Mucosa of stomach (tissue), 1 donor: ENCODE measurements around the gene TMEM100.
"Not testable (repeated sequence)": the region's sequence is repeated elsewhere in the genome, so short reads cannot be mapped to it uniquely, and the experiment has no call there.

Experiments used
- H3K27me3 ChIP-seq: one replicate; pipeline ENCODE4 v1.7.0; 2013; ENCODE audit warnings: mild to moderate bottlenecking, low read length; ENCODE audit not compliant: control insufficient read depth, insufficient read depth
- H3K36me3 ChIP-seq: one replicate; pipeline ENCODE4 v1.7.0; 2013; ENCODE audit warnings: low read length; ENCODE audit not compliant: control insufficient read depth, insufficient read depth
- H3K4me1 ChIP-seq: one replicate; pipeline ENCODE4 v1.7.0; 2013; ENCODE audit warnings: mild to moderate bottlenecking, low read length; ENCODE audit not compliant: control insufficient read depth, insufficient read depth
- H3K4me3 ChIP-seq: one replicate; pipeline ENCODE4 v1.7.0; 2013; ENCODE audit warnings: low read length
- H3K9ac ChIP-seq: one replicate; pipeline ENCODE4 v1.7.0; 2013; ENCODE audit warnings: mild to moderate bottlenecking, low read length, moderate library complexity
- H3K9me3 ChIP-seq: one replicate; pipeline ENCODE4 v1.7.0; 2013; ENCODE audit warnings: mild to moderate bottlenecking, low read length, moderate library complexity; ENCODE audit not compliant: control insufficient read depth
- donor health status: Pancreatic carcinoma.

The TMEM100 gene

DNA sequence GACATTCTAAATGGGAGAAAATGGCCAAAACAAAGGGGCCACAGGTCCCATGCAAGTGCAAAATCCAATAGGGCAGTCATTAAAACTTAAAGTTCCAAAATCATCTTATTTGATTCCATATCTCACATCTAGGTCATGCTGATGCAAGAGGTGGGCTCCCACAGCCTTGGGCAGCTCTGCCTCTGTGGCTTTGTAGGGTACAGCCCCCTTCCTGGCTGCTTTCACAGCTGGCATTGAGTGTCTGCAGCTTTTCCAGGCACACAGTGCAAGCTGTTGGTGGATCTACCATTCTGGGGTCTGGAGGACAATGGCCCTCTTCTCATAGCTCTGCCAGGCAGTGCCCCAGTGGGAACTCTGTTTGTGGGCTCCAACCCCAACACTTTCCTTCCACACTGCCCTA, 50.7 kb downstream of the TMEM100 start:
- H3K27me3 ChIP-seq, H3K9ac ChIP-seq, H3K4me3 ChIP-seq, H3K36me3 ChIP-seq, H3K9me3 ChIP-seq, H3K4me1 ChIP-seq: not testable (repeated sequence)
